Activated CD4-positive, alpha-beta T cell treated with anti-CD3 and anti-CD28 coated beads, Interleukin-2, amount 50 U/mL, for 16 hours (primary cell): Measurements from ENCODE around the gene KLF16.

ENCODE experiments used
- DNase-seq: peaks from one replicate; pipeline ENCODE4 v3.0.0-alpha.2; 2020

The KLF16 gene

GRCh38 chr19:1805401-1806183, 57.8 kb downstream of the KLF16 start:
- no peak for DNase-seq

GRCh38 chr19:1804858-1805257, 58.5 kb downstream of the KLF16 start:
- DNase-seq: no peak
